ENCODE data around the gene A4GALT. TPM values are rescaled to one million over a fixed set of nuclear protein-coding genes. Genes with fewer than 3 reads are reported as not detected.

A4GALT gene
- total RNA-seq, 1 experiment from 2014 or later, result 17.9 TPM

Other genes with a start within 250 kb of the A4GALT start
- gene RRP7A, start 201.1 kb downstream of the A4GALT start, total RNA-seq (2014; rRNA removed; shearing (Covaris generic); ENCODE audit: low replicate concordance), result 60.5 and 99.6 TPM in 2 replicates
- 0.20 and 1.9 TPM in 2 replicates for gene SERHL2, start 166.9 kb downstream of the A4GALT start, total RNA-seq (2014; rRNA removed; shearing (Covaris generic); ENCODE audit: low replicate concordance)
- 16.3 and 17.7 TPM in 2 replicates for gene POLDIP3, start 106.0 kb downstream of the A4GALT start, total RNA-seq (2014; rRNA removed; shearing (Covaris generic); ENCODE audit: low replicate concordance)
- not detected in 2 replicates for gene ATP5MGL, start 80.3 kb downstream of the A4GALT start, total RNA-seq (2014; rRNA removed; shearing (Covaris generic); ENCODE audit: low replicate concordance)
- gene CYB5R3, start 71.5 kb downstream of the A4GALT start, total RNA-seq (2014; rRNA removed; shearing (Covaris generic); ENCODE audit: low replicate concordance), result 48.3 and 76.3 TPM in 2 replicates
- 27.5 and 37.3 TPM in 2 replicates for gene ARFGAP3, start 136.4 kb upstream of the A4GALT start, total RNA-seq (2014; rRNA removed; shearing (Covaris generic); ENCODE audit: low replicate concordance)

Data from MG63 (cell line).